OCI-LY7 (cell line): ENCODE measurements around the gene CSNK2A1. TPM values are rescaled to one million over a fixed set of nuclear protein-coding genes. Genes with fewer than 3 reads are reported as not detected.

Experiments used
- BruUV-seq: library from RNA; stranded (reverse); fragments of 400-500 nt; replicated peaks from 2 replicates; lab custom pipeline; 2021; lab: Mats Ljungman, UMichigan
- CTCF ChIA-PET: fragments of 300-600 bp; sonication (Branson Sonifier 250); formaldehyde crosslinking; loops from one replicate; lab custom pipeline; 2022; ENCODE audit warnings: antibody characterized with exemption; ENCODE audit not compliant: unreplicated experiment; lab: Charles Lee
- POLR2A ChIA-PET: fragments of 300-600 bp; sonication (Branson Sonifier 250); formaldehyde crosslinking; loops from one replicate; lab custom pipeline; 2022; ENCODE audit warnings: antibody characterized with exemption; lab: Charles Lee
- DNase-seq: peaks from one replicate; pipeline ENCODE4 v3.0.0-alpha.2; 2015; ENCODE audit warnings: low spot score
- H2AFZ ChIP-seq: fragments of 200-600 bp; sonication (generic), shearing (Covaris generic); 2 replicates; pipeline ENCODE4 v1.6.1; 2014; ENCODE audit warnings: mild to moderate bottlenecking, antibody characterized with exemption, low read length, moderate library complexity
- H3K27ac ChIP-seq: fragments of 200-600 bp; sonication (generic); 2 replicates; pipeline ENCODE4 v1.5.1; 2014; ENCODE audit warnings: mixed run types, low read depth, mild to moderate bottlenecking, moderate library complexity, low read length, inconsistent platforms; ENCODE audit not compliant: poor library complexity, severe bottlenecking
- H3K36me3 ChIP-seq: fragments of 200-600 bp; sonication (generic); 2 replicates; pipeline ENCODE4 v1.6.1; 2014; ENCODE audit warnings: mild to moderate bottlenecking, antibody characterized with exemption, low read length, moderate library complexity, mixed read lengths; ENCODE audit not compliant: insufficient read depth
- H3K4me1 ChIP-seq: fragments of 200-600 bp; sonication (generic); 2 replicates; pipeline ENCODE4 v1.5.1; 2014; ENCODE audit warnings: mild to moderate bottlenecking, low read length; ENCODE audit not compliant: insufficient read depth, poor library complexity, severe bottlenecking
- H3K4me2 ChIP-seq: fragments of 200-600 bp; sonication (generic); 2 replicates; pipeline ENCODE4 v1.6.1; 2014; ENCODE audit warnings: mild to moderate bottlenecking, low read length
- H3K4me3 ChIP-seq: fragments of 200-600 bp; sonication (generic); 2 replicates; pipeline ENCODE4 v1.5.1; 2014; ENCODE audit warnings: mild to moderate bottlenecking, low read depth, low read length; ENCODE audit not compliant: poor library complexity, severe bottlenecking
- H3K79me2 ChIP-seq: fragments of 200-600 bp; sonication (generic); 2 replicates; pipeline ENCODE4 v1.6.1; 2016; ENCODE audit warnings: low read depth, mild to moderate bottlenecking, low read length, moderate library complexity, mixed read lengths; ENCODE audit not compliant: insufficient read depth
- H3K9me2 ChIP-seq: fragments of 200-600 bp; sonication (generic); 2 replicates; pipeline ENCODE4 v1.6.1; 2016; ENCODE audit warnings: mild to moderate bottlenecking, low read length, mixed read lengths; ENCODE audit not compliant: insufficient read depth
- H3K9me3 ChIP-seq: fragments of 200-600 bp; sonication (generic); 2 replicates; pipeline ENCODE4 v1.6.1; 2014; ENCODE audit warnings: mild to moderate bottlenecking, mixed run types, low read length, mixed read lengths
- H4K20me1 ChIP-seq: fragments of 200-600 bp; sonication (generic); 2 replicates; pipeline ENCODE4 v1.6.1; 2014; ENCODE audit warnings: mild to moderate bottlenecking, antibody characterized with exemption, low read length, moderate library complexity, mixed read lengths; ENCODE audit not compliant: insufficient read depth
- EZH2phosphoT487 ChIP-seq: fragments of 200-600 bp; sonication (generic); IDR thresholded peaks from 2 replicates; pipeline ENCODE4 v1.6.1; 2018; ENCODE audit warnings: low read depth, borderline replicate concordance, mild to moderate bottlenecking, mixed run types, antibody characterized with exemption, low read length, moderate library complexity, mixed read lengths
- intact Hi-C: fragments of 100-400 bp; cut with micrococcal nuclease; formaldehyde crosslinking; loops from one replicate; pipeline ENCODE4 v1.10.0; 2022; ENCODE audit not compliant: unreplicated experiment
- total RNA-seq, 2 experiments: library from RNA; depleted of rRNA in 1 of 2; stranded (reverse); fragments of >200 nt in 1 of 2; shearing (Covaris generic) in 1 of 2; gene quantifications; 2 replicates each; pipeline ENCODE4 v1.2.3, GENCODE V29; 2014 to 2022
- TF ChIP-seq, protein P1 (sequence below): fragments of 200-600 bp; sonication (generic); conservative IDR thresholded peaks from 2 replicates; pipeline ENCODE4 v1.5.1; 2014; ENCODE audit warnings: mild to moderate bottlenecking, antibody characterized with exemption, low read length, moderate library complexity, mixed read lengths

The CSNK2A1 gene
- total RNA-seq, 2 experiments from 2014 or later, result 90.8 to 164 TPM

DNA sequence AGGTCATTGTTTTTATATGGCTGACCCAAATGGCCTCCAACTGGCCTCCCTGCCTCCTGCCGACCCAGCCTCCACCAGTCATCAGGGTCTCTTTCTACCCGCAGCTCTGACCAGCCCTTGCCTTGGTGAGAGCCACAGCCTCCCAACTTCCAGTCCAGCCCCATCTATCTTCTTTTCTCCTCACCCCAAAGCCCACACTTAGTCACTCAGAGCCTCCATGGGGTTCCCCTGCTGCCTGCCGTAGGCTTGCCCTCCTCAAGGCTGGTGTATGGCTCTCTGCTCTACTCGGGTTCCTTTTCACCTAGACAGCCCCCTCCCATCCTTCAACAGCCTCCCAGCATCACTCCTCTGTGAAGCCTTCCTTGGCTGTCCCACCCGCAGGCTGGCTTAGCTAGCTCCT is 48.4 kb upstream of the CSNK2A1 start:
- H3K4me1 ChIP-seq, result no peaks in the 10 kb centered on the region
- DNase-seq, result no peak
- H3K36me3 ChIP-seq, result no peaks in the 10 kb centered on the region
- H3K4me3 ChIP-seq, result no peak overlapping the region
- POLR2A ChIA-PET, result interaction anchor here (0.7 kb wide), 1 partner anchor 42 kb away, joined by 3 read pairs; no protein-coding TSS in a partner anchor
- H2AFZ ChIP-seq, result no peak overlapping the region
- CTCF ChIA-PET, result interaction anchor here (0.7 kb wide), 1 partner anchor 9 kb away, joined by 3 read pairs; no protein-coding TSS in a partner anchor
- no peaks in the 10 kb centered on the region for H3K79me2 ChIP-seq
- no peak overlapping the region for H3K4me2 ChIP-seq
- intact Hi-C loops, result no loop called here
- no TSS peak for BruUV-seq
- H3K9me2 ChIP-seq, result no peaks in the 10 kb centered on the region
- no peak overlapping the region for H3K27ac ChIP-seq
- H4K20me1 ChIP-seq, result no peaks in the 10 kb centered on the region
- no peak for TF ChIP-seq EZH2phosphoT487
- no peaks in the 10 kb centered on the region for H3K9me3 ChIP-seq

DNA sequence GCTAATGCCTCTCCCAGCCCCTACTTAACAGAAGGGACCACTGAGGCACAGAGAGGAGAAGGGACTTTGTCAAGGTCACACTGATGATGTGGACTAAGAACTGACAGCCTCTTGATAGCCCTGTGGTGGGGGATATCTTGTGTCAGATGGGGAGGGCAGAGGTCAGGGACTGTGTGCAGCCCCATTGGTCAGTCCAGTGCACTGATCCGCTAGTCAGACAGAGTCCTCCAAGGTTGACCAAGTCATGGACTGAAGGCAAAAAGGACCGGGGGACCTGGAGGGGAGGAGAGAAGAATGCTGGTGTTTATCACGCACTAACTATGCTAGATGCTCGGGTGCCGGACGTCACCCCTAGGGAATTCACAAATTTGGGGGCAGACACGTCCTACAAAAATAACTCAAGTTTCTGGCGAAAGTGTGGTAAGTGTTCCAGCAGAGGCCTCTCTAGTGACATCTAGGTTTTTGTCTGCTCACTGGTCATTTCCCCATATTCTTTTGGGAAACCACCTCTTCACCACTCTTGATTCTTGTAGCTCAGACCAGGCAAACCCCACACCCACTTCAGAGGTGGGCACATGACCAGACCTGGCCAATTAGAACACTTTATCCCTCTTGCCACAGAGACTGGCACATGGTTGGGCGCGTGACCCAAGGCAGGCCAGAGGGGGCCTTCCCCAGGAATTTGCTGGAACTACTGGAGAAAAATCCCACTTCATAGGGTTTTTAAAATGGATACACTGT is 45.5 kb upstream of the CSNK2A1 start:
- Histone ChIP-seq H3K4me1 (no peaks in the 10 kb centered on the region), H3K9me3 (no peaks in the 10 kb centered on the region), H3K36me3 (no peaks in the 10 kb centered on the region), H4K20me1 (no peaks in the 10 kb centered on the region), H3K4me2 (peak overlapping the region; percentile 27), H3K9me2 (no peaks in the 10 kb centered on the region), H3K4me3 (no peak overlapping the region), H3K79me2 (no peaks in the 10 kb centered on the region), H2AFZ (peak overlapping the region; percentile 27; the same call in 1 of the 2 replicates), H3K27ac (no peak overlapping the region)
- BruUV-seq, result no TSS peak
- POLR2A ChIA-PET, result no interaction called here
- CTCF ChIA-PET, result no interaction called here
- TF ChIP-seq, protein P1, sequence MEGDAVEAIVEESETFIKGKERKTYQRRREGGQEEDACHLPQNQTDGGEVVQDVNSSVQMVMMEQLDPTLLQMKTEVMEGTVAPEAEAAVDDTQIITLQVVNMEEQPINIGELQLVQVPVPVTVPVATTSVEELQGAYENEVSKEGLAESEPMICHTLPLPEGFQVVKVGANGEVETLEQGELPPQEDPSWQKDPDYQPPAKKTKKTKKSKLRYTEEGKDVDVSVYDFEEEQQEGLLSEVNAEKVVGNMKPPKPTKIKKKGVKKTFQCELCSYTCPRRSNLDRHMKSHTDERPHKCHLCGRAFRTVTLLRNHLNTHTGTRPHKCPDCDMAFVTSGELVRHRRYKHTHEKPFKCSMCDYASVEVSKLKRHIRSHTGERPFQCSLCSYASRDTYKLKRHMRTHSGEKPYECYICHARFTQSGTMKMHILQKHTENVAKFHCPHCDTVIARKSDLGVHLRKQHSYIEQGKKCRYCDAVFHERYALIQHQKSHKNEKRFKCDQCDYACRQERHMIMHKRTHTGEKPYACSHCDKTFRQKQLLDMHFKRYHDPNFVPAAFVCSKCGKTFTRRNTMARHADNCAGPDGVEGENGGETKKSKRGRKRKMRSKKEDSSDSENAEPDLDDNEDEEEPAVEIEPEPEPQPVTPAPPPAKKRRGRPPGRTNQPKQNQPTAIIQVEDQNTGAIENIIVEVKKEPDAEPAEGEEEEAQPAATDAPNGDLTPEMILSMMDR, result no peak
- TF ChIP-seq EZH2phosphoT487, result no peak
- intact Hi-C loops, result no loop called here
- DNase-seq, result no peak

DNA sequence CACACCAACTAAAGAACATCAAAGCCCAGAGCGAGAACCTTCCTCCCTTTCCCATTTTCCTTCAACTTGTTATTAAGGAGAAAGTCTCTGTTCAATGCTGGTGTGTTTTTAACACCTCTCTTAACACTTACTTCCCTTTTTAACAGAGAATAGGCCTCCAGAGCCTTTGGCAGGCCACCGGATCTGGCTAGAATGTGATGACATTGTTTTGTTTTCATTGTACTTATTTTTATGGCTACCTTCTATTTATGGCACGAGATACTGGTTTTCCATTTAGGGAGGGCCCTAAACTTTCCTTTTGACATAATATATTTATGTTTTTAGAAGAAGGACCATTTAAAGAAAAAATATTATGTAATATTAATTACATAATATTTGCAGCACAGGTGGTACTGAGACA is 44.9 kb upstream of the CSNK2A1 start:
- no peak overlapping the region for H3K27ac ChIP-seq
- intact Hi-C loops, result no loop called here
- no peaks in the 10 kb centered on the region for H4K20me1 ChIP-seq
- H2AFZ ChIP-seq, result no peak overlapping the region
- ChIA-PET CTCF (no interaction called here), POLR2A (no interaction called here)
- no peaks in the 10 kb centered on the region for H3K9me2 ChIP-seq
- DNase-seq, result no peak
- H3K79me2 ChIP-seq, result no peaks in the 10 kb centered on the region
- no peak overlapping the region for H3K4me2 ChIP-seq
- H3K36me3 ChIP-seq, result no peaks in the 10 kb centered on the region
- no peaks in the 10 kb centered on the region for H3K9me3 ChIP-seq
- no peak for TF ChIP-seq EZH2phosphoT487
- TF ChIP-seq, protein P1, result no peak
- BruUV-seq, result no TSS peak
- no peaks in the 10 kb centered on the region for H3K4me1 ChIP-seq
- no peak overlapping the region for H3K4me3 ChIP-seq
